SKM-1 (cell line): ENCODE data around the gene UBASH3B.
A peak's percentile ranks its signal among the peaks of the same experiment; 100 is the strongest.

ENCODE experiments used
- DNase-seq: peaks from one replicate; lab custom pipeline; 2025; ENCODE audit not compliant: unreplicated experiment; lab: John Stamatoyannopoulos, UW

Gene UBASH3B

DNA sequence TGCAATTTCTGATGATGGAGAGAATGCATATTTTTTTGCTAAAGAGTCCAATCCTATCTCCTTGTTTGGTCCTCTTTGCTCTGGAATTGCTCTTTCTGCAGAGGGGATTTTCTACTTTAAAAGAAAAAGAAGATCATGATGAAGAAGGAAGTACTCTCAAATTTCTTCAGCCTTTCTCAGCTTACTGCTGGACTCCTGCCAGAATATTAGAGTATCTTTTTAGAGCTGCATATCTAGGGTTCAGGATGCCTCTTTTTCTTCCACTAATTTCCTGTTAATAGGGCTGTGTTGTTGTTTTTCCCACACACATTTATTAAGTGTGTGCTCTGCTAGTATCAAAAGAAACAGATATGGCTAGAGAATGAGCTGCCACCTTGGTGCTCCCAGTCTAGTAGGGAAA lies 18.2 kb downstream of the UBASH3B start:
- DNase-seq: no peak

DNA sequence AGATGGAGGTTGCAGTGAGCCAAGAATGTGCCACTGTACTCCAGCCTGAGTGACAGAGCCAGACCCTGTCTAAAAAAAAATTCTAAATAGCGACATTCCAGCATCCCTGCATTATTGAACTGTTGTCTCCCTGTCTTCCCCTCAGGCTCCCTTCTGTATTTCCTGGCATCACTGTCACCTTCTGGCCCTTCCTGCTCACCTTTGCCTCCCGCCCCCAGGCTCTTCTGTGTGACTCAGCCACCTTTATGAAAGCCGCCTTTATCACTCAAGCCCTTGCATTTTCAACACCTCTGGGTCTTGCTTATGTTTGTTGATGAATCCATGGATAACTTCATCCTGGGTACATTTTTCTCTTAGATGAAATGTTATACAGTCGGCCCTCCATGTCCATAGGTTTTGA lies 21.1 kb downstream of the UBASH3B start:
- DNase-seq: no peak

DNA sequence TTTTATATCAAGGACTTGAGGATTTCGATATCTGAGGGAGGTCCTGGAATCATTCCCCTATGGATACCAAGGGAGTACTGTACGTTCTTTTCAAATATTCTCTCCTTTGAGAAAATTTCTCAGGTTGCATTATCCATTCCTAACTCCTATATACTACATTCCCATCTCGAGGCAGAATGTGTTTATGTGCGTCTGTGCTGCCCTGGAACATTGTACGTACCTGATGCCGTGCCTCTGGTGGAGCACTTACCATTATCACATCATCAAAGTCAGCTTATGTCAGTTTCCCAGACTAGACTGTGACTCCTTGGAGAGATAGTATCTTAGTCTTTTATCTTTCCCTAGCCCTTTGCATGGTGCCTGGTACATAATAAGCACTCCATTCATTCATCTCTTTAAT lies 21.7 kb downstream of the UBASH3B start:
- DNase-seq: no peak

DNA sequence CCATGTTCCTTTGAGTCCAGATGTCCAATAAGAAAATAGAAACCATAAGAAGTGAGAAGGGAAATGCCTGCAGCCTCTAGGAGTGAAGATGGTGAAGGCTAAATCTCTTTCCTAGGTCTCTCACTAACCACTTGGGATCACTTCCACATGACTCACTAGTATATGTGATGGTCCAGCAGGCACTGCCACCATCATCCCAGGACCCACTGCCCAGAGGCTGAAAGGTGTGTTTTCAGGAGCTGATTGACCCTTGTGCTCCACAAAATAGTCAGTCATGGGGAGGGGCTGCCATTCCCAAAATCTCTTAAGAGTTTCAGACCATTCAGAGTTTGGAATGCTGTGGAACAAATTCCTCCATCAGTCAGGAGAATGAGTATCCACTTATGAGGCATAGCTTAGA lies 22.9 kb downstream of the UBASH3B start:
- no peak for DNase-seq

DNA sequence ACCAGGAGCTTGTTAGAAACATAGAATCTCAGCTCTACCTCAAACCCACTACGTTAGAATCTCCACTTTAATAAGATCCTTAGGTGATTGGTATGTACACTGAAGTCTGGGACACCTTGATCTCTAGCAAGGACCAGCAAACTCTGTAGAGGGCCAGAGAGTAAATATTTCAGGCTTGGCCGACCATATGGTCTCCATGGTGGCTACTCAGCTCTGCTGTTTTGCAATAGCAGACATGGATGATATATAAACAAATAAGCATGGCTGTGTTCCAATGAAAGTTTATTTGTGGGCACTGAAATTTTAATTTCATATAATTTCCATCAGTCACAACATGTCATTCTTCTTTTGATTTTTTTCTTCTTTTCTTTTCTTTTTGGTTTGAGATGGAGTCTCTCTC lies 23.9 kb downstream of the UBASH3B start:
- no peak for DNase-seq

DNA sequence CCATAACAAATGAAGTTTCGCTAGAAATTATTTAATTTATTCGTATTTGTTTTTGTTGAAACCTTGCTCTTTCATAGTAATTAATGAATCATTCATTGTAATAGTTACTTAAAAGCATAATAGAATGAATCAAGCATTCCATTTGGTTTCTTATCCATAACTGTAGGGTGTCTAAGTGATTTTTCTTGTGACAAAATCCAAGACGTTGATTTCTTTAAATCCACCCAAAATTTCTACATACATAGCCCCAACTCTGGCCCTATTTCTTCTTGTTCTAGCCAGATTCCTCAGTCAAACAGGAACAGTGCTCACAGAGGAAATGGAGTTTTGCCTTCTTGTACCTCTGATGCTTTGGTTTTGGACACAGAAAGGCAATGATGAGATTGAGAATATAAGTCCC lies 25.5 kb downstream of the UBASH3B start:
- no peak for DNase-seq

DNA sequence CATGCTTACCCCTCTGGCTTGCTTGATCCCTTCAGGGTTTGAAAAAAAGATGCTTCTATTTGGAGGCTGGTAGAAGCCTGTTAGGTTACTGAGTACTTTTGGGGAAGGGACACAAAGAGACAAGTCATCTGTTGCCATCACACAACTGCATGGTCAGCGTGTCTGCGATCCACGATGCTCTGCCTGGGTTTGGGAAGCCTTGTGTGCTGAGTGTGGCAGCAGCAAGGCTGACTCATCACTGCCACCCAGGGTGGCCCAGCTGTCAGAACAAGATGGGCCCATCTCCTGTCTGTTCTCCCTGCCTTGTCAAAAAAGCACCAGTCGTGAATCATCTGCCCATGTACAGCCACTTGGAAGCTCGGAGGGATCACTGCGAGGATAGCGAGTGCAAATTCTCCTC lies 26.2 kb downstream of the UBASH3B start:
- no peak for DNase-seq

DNA sequence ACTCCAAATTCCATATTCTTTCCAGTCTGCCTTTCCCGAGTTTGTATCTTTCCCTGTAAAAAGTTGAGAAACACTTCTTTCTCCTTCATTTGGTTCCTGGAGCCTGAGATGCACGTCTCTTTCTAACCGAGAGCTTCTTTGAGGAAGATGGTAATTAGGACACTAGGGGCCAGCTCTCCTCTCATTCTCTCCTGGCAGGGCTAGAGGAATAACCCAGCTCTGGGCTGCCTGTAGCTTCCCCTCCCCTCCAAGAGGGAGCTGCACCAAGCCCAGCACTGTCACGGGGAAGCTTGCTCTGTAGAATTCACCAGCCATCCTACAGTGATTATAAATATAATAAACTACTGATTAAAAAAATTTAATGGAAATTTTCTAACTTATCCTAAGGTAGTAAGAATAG lies 26.9 kb downstream of the UBASH3B start:
- DNase-seq: no peak

DNA sequence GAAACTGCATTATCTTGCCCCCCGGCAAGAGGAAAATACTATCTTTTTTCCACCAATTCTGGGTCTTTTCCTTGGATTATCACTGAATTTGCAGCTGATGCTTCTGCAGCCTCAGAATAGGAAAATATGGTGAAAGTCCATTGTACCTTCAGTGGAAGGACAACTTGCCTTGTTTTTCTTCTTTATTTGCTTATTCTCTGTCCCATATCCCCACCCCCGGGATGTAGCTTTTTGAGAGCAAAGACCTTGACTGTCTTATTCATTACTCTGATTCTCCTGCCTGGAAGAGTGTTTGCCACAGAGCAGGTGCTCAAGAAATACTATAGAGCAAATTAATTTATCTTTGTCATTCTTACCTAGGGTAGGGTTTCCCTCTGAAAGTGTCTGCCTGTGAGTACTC lies 29.5 kb downstream of the UBASH3B start:
- DNase-seq: no peak

DNA sequence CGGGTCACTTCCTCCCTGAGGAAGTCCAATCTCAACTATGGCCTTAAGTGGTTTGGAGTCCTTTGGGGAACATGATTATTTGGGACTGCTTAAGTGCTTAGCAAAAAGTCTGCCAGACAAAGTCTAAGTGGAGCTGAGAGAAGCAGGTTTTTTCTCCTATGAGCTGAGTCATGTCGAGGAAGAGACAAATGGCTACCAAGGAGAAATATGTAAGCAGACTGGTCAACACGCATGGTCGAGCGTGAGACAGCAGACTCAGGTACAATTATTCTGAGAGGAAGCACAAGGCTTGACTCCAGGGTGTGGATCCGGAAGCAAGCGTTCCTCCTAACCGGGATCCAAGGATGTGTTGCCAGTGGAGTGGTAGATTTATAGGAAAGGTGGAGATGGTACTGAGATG lies 30.6 kb downstream of the UBASH3B start:
- DNase-seq: no peak

DNA sequence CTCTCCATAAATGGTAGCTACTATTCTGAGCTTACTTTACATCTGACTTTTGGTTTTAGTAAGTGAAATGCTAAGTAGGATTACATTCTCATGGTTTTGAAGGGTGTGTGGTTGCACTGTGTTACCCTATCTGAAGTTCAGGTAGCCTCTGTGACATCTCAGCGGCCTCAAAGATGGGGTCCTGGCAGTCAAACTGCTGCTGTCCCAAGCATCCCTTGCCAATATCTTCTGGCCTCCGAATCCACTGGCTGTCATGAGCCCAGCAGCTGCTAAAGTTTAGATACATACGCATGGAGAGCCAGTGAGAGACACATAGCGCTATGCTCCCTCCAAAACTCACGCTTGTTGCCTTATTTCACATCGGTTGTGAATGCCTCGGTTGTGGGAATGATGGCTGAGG lies 34.9 kb downstream of the UBASH3B start:
- no peak for DNase-seq

DNA sequence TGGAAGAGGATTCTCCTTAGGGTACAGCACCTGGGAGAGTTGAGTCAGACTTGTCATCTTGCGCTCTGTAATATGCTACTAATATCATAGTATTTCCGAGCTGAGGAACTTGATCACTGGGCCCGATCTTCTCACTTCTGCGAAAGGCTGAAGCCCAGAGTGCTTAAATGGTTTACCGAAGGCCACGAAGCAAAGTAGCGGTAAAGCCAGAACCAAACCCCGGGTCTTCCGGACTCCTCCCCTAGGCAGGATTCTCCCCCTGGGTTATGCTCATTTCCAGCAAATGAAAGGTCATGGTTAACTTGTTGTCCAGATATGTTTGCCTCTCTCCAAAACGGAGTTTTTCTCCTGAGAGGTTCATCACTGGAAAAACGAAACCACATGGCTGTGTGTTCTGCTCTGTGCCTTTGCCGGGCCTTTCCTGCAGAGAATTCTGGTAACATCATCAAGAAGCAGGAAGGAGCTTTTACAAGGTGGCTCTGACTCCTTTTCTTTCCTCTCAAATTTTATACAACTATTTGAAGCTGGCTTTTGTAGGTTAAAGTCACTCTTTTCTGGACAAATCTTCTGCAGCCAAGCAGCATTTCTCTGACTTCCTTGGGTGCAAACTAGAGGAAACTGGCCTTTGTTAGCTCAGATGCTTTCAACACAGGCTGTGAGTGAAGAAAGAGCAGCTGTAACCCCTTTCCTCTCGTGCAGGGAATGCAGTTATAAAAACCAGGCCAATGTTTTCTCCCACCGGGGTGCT lies 35.5 kb downstream of the UBASH3B start:
- peak; percentile 78 for DNase-seq

DNA sequence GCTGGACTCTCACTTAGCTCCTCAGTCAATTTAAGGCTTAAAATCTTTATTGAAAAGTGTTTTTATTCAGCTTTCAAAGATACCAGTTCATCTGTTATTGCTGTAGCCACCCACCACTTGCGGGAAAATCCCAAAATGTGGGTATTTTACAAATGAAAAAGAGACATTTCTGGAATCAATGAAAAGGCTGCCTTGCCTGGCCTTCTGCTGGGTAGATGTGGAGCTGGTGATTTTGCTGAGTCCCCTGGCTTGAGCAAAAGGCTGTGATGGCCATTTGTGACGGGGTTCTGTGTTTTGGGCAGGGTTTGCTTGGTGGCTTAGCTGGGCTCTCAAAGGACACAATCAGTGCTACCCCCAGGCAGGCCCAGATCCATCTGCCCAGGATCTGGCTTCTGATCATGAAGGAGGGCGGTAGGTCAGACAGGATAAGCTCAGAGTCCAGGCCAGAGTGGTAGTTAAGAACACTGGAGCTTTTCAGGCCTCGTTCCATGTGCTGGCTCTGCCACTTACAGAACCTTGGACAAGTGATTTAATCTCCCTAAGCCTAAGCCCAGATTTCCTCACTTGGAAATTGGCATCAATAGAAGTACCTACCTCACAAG lies 36.1 kb downstream of the UBASH3B start:
- no peak for DNase-seq

DNA sequence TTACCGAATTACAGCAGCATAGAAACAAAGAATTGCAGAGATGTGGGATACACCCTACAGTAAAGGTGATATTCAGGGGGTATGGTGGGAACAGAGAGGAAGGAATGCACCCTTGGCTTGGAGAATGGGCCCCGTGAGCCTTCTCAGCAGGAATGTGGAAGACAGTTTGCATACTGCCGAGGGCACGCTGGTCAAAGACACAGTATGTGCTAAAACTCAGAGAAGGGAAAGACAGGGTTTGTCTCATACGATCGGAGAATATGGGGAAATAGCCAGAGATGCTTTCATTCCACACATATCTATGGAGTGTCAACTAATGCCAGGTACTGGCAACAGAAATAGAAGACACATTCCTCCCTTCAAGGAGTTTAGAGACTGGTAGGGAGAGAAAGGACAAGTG lies 36.9 kb downstream of the UBASH3B start:
- no peak for DNase-seq

DNA sequence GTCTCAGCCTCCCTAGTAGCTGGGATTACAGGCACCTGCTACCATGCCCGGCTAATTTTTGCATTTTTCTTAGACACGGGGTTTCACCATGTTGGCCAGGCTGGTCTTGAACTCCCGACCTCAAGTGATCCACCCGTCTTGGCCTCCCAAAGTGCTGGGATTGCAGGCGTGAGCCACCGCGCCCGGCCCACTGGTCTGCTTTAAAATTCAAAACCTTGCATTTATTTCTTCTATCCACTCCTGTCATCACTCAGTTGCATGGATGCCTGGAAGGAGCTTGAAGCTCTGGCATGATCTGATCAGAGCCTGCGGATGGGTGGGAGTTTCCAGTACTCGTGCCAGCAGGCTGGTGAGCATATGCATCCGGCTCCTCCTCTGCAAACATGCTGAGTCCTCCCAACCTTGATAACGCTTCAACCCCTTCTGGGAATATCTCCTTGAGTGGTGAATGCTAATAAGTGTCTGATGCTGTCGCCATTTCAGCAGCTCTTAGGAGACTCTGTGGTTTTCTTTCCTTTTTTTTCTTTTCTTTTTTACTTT lies 39.6 kb downstream of the UBASH3B start:
- no peak for DNase-seq

DNA sequence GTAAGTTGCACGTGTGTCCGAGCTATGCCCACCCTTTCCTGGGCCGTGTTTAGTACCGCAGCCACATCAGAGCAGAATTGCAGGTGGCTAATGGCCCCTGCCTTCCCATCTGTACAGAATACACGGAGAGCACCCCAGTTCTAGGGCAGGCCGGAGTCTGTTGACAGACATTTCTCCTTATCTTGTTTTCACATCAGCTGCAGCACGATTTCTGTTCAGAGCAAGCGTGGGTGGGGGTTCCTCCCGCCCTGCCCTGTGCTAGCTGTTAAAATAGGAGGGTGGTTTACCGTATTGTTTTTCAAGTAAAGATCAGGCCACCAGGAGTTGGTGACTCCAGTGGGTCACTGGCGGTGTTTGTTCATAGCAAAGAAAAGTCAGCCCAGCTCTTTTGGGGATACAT lies 41.1 kb downstream of the UBASH3B start:
- no peak for DNase-seq

DNA sequence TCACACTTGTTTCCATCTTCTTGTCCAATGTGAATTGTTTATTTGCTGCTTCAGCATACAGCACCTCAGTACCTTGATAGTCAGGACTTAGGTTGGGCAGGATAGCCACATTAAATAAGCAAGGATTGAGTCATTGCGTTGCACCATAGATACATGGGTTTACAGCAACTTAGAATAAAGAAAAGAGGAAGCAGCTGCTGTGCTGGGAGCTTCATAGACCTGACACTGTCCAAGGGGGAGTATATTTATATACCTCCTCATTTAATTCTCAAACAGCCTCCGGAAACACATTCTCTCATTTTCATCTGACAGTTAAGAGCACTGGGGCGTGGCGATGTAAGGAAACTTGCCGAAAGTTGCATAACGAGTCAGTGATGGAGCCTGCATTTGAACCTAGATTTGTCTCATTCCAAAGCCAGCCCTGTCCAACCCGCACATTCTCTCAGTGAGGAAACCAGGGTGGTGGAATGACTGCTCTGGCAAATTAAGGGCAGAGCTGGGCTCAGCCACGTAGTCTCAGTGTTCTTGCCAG lies 42.2 kb downstream of the UBASH3B start:
- DNase-seq: peak; percentile 99

DNA sequence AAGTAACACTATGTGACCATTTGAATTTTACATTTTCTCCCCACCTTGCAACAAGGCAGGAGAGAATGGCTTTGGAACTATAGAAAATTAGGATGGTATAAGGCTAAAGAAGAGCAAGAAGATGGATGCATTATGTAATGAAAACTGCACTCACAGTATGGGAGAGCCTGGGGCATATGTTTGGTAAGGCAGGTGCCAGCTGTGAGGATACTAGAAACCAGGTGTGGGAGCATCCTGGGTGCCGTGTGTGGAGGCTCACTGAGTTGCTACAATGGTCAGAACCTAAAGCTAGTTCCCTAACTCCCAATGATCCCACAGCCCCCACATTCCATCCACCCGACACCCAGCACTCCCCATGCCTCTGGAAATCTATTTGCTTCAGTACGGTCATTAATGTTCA lies 42.9 kb downstream of the UBASH3B start:
- no peak for DNase-seq

DNA sequence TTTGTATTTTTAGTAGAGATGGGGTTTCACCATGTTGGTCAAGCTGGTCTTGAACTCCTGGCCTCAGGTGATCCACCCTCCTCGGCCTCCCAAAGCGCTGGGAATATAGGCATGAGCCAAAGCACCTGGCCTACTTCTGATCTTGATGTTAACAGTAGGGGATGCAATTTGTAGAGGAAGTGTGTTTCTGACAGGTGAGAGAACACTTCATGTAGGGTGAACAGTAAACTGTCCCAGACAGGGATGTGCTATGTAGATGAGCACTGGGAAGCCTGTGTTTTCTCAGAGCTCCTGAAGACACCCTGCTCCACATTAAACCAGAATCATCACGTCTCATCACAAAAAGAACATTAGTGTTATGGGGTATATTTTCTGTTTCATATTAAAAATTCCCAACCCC lies 45.1 kb downstream of the UBASH3B start:
- no peak for DNase-seq

DNA sequence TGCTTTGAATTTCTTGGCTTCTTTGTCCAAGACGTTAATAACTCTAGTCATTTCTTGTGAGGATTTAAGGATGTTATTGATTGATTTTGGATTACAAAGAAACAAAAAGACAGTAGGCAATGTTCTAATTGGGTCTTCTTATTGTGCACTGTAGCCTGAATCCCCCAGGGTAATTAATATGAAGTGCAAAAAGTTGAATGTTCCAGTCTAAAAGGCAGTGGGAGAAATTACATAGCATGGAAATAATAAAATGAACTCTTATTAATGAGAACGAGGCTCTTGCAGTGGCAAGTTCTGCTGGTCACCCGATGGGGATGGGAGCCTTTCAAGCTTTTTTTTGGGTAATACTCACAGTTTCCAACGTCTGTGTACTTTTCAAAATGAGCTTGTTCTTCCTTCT lies 45.6 kb downstream of the UBASH3B start:
- no peak for DNase-seq

DNA sequence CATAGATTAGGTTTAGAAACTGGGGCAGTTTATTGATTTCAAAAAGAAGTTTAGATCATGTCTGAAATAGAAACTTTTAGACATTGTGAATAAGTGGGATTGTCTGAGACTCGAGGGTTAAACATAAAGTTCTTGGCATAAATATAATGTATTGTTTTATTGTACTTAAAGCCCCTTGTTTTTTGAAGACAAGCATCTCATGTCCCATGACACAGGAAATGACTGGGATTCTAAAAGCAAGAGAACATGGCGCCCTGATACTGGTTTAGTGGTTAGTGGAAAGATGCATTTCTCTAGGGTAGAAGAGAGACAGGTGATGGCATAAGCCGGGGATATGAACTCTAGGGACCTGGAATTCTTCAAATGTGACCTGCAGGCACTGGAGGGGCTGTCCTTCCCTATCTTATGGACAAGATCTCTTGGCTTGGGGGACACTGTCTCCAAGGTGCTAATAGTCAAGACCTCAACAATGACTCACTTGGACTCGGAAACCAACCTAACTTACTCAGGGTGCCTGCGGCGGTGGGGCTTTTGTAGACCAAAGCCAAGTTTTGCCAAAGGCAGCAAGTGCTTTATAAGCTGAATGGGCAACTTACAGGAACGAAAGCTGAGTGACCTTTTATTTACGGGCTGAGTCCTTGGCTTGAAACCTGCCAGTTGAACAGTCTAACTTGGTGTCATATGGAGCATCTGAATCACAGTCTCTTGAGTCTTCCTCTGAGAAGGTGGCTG lies 48.2 kb downstream of the UBASH3B start:
- DNase-seq: no peak

DNA sequence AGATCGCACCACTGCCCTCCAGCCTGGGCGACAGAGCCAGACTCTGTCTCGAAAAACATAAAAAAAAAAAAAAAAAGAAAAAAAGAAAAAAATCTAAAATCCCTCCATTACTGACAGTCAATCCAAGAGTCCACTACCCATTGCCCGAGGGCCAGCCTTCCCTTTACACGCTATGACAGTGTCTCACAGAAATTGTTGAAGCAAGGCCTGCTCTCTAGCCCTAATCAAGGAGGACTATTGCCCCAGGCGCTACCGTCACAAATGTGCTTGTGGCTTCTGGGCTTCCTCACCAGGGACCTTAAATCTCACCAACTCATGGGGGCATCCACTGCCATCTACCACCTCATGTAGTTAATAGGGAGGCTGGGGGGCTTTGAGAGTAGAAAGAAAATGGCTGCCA lies 49.9 kb downstream of the UBASH3B start:
- DNase-seq: no peak
